ENCODE data around the gene DXO.
"Not testable (repeated sequence)": the region's sequence is repeated elsewhere in the genome, so short reads cannot be mapped to it uniquely, and the experiment has no call there.

Gene DXO

DNA sequence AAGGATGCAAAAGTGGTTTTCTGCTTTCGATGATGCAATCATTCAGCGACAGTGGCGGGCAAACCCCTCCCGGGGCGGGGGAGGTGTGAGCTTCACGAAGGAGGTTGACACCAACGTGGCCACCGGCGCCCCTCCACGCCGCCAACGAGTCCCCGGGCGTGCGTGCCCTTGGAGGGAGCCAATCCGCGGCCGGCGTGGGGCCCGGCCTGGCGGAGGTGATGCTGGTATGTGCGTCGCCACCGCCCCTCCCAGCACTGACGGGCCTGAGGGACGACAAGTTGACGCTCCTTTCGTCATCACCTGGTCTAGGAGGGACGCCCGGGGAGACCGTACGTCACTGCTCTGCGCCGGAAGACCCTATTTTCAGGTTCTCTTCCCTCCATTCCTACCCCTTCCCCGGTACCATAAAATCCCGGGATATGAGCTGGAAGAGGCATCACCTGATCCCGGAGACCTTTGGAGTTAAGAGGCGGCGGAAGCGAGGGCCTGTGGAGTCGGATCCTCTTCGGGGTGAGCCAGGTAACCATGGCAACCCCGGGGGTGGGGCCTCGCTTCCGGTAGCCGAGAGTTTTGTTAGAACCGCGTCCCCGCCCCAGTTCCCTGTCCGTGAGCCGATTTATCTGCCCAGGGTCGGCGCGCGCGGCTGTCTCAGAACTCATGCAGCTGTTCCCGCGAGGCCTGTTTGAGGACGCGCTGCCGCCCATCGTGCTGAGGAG lies at the start of gene DXO:
DXO (minus strand) TSS at position 146 of the 716 bp plus-strand sequence. CDS start 463 bp downstream, outside the sequence.
- peak; percentile 90 to 91 for DNase-seq (ENCODE audit: low read depth in 2 of 2)

DNA sequence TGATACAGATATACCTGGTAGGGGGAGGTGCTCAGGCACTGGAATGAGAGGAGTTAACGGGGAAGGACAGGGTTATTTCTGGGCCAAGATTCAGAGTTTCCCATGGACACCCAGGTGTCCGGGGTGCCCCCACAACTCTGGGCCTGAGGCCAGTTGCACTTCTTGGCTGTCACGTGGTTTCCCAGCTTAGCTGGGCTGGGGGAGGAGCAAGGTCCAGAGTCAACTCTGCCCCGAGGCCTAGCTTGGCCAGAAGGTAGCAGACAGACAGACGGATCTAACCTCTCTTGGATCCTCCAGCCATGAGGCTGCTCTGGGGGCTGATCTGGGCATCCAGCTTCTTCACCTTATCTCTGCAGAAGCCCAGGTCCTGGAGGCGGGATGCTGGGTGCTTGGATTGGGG lies 42.6 kb upstream of the DXO start, which contains the start of gene C4B:
C4B (plus strand) TSS at position 249 of the 400 bp plus-strand sequence; CDS start at position 300, 51 bp downstream.
- not testable (repeated sequence) for DNase-seq (ENCODE audit: low read depth in 2 of 2)

DNA sequence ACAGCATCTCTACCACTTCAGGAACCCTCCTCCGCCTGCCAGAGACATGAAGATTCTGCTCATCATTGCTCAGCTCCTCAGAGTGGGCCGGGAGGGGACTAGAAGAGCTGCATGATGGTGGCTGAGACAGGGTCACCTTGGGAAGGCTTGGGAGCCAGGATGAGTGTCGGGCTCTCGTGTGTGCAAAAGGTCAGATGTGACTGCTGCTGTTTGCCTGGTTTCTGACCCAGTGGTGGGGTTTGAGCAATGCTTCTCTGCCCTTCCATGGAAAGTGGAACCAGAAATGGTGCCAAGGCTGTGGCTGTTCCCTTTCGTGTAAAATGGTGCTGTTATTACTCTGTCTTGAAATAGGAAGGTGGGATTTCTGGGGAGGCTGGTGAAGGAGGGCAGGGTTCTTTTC lies 41.8 kb upstream of the DXO start:
- not testable (repeated sequence) for DNase-seq (ENCODE audit: low read depth in 2 of 2)

DNA sequence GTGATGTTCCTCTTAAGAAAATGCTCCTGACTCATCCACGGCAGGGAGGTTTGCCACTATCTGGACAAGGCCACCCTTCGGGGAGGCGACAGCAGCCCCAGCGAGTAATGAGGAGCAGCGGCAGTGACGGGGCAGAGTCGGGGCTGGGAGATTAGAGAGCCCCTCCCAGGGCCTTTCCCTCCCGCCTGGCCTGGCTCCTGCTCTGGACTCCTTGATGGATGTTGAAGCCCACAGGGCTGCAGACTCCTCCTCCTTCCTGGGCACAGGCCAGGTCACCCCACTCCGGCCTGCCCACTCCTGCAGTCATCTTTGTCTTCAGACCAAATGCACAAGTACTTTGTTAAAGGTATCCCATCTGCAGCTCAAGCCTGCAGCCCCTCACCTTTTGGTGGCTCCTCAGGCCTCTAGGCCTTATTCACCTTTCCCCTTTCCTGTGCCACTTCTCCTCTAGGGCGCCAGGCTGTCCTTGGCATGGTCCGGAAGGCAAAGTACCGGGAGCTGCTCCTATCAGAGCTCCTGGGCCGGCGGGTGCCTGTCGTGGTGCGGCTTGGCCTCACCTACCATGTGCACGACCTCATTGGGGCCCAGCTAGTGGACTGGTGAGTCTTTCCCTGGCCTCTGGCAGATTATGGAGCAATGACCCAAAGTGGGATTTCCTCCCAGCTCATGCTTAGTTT lies 41.1 kb upstream of the DXO start:
- not testable (repeated sequence) for DNase-seq (ENCODE audit: low read depth in 2 of 2)

DNA sequence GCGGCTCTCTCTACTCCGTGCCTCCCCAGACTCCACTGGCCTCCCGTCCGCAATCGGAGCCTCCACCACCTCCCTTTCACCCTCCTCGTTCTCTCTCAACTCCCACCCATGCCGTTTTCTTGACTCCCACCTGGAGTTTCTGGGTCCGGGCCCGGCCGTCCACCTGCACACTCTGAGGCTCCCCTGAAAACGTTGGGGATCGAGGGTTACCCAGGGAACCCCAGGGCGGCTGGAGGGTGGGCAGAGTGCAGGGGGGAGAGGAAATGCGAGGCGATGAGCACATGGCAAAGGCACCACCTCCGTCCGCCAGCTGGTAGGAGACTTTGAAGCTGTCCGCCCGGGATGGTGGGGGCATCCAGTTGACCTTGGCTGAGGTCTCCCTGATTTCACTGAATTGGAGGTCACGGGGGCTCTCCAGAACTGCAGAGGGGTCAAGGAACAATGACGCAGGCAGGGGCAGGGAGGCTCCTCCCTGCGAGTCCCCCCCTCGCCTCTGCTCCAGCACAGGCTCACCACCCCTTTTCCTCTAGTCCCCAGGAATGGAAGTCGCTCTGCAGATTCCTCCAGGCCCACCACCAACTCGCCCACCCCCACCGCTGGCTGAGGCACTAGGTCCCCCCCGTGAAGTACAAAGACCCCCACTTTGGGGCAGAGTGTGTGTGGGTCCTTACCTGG lies 39.1 kb upstream of the DXO start:
- DNase-seq (ENCODE audit: low read depth in 2 of 2) = not testable (repeated sequence)

DNA sequence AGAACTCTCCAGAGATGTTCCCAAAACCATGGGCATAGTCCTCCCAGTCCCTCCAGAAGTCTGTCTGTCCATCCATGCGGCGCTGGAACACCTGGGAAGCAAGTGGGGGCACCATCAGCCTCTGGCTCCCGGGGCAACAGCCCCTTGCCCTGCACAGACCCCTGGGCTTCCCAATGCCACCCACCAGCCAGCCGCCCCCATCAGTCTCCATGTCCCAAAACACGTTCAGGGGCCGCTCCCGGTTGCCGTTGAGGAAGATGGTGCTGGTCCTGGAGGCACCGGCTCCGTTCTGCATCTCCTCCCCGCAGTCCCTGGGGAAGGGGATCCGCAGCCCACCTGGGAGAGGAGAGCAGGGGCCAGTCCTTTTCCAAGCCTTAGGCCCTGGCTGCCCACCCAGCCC lies 37.6 kb upstream of the DXO start:
- DNase-seq (ENCODE audit: low read depth in 2 of 2) = not testable (repeated sequence)

DNA sequence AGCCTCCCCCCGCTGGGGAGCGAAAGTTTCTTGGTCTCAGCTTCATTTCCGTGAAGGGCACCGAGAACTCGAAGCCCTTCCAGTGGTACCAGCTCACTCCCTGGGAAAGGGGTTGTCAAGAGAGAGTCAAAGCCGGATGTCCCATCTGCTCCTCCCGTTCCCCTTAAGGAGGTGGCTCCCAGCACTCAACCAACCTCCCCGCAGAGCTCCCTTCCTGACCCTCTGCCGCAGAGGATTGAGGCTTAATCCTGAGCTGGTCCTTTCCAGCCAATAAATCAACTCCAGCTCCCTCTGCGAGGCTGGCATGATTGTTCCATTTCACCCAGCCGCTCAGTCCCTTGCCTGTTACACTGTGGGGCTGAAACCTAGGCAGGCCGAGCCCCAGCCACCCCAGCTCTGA lies 36.7 kb upstream of the DXO start:
- DNase-seq (ENCODE audit: low read depth in 2 of 2) = not testable (repeated sequence)

DNA sequence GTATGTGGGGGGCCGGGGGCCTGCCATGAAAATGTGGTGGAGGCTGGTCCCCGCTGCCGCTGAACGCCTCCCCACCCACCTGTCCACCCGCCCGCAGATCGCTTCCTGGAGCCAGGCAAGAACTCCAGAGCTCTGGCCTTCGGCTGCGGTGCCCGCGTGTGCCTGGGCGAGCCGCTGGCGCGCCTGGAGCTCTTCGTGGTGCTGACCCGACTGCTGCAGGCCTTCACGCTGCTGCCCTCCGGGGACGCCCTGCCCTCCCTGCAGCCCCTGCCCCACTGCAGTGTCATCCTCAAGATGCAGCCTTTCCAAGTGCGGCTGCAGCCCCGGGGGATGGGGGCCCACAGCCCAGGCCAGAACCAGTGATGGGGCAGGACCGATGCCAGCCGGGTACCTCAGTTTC lies 36.1 kb upstream of the DXO start:
- not testable (repeated sequence) for DNase-seq (ENCODE audit: low read depth in 2 of 2)

DNA sequence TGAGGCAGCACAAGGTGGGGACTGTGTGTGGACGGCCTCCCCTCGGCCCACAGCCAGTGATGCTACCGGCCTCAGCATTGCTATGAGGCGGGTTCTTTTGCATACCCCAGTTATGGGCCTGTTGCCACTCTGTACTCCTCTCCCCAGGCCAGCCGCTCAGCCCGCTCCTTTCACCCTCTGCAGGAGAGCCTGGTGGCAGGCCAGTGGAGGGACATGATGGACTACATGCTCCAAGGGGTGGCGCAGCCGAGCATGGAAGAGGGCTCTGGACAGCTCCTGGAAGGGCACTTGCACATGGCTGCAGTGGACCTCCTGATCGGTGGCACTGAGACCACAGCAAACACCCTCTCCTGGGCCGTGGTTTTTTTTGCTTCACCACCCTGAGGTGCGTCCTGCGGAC lies 35.1 kb upstream of the DXO start:
- not testable (repeated sequence) for DNase-seq (ENCODE audit: low read depth in 2 of 2)

DNA sequence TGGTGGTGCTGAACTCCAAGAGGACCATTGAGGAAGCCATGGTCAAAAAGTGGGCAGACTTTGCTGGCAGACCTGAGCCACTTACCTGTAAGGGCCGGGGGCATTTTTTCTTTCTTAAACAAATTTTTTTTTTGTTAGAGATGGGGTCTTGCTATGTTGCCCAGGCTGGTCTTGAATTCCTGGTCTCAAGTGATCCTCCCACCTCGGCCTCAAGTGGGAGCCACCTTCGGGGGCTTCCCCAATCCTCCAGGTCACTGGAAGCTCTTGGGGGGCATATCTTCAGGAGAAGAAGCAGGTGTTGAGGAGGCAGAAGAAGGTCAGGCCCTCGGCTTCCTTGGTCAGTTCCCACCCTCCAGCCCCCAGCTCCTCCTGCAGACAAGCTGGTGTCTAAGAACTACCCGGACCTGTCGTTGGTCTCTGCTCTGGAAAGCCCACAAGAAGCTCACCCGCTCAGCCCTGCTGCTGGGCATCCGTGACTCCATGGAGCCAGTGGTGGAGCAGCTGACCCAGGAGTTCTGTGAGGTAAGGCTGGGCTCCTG lies 34.1 kb upstream of the DXO start:
- not testable (repeated sequence) for DNase-seq (ENCODE audit: low read depth in 2 of 2)

DNA sequence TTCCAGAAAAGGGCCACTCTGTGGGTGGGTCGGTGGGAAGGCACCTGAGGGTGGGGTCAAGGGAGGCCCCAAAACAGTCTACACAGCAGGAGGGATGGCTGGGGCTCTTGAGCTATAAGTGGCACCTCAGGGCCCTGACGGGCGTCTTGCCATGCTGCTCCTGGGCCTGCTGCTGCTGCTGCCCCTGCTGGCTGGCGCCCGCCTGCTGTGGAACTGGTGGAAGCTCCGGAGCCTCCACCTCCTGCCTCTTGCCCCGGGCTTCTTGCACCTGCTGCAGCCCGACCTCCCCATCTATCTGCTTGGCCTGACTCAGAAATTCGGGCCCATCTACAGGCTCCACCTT lies 33.6 kb upstream of the DXO start:
- DNase-seq (ENCODE audit: low read depth in 2 of 2) = not testable (repeated sequence)

DNA sequence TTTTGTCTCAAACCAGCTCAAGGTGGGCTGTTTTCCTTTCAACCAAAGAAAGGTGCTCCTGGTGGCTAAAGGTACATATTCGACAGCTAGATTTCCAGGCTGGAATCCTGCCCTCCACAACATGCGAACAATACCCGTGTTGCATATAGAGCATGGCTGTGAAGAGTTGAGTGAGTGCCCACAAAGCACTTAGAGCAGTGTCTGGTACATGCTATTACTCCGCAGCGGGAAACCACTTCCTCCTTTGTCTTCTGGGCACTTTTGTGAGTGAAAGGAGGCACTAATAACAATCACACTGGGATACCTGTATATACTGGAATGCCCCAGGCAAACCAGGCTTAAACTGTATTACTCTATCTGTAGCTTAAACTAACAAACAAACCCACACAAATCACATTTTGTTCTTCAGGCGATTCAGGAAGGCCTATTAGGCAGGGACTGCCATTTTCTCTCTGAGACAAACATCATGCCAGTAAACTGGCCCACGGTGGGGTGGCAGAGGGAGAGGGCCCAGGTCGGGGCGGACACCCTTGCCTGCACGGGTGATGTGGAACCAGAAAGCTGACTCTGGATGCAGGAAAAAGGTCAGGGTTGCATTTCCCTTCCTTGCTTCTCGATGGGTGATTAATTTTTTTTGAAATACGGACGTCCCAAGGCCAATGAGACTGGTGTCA lies 33.1 kb upstream of the DXO start:
- not testable (repeated sequence) for DNase-seq (ENCODE audit: low read depth in 2 of 2)

DNA sequence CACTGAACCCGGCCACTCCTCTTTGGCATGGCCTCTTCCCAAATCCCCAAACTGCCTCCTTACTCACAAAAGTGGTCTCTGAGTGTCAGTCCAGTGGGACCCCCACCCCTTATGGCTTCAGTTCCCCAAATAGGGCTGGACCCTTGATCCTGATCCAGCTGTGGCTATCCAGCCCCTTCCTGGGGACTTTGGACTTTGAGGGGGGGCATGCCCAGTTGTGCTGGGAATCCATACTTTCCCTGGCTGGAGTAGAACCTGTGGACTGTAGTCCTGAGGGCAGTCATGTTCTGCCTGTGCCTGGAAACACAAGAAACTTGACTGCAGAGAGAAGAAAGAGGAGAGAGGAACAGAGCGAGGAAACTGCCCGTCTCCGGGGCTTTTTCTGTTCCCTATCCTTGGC lies 32.5 kb upstream of the DXO start:
- DNase-seq (ENCODE audit: low read depth in 2 of 2) = not testable (repeated sequence)

DNA sequence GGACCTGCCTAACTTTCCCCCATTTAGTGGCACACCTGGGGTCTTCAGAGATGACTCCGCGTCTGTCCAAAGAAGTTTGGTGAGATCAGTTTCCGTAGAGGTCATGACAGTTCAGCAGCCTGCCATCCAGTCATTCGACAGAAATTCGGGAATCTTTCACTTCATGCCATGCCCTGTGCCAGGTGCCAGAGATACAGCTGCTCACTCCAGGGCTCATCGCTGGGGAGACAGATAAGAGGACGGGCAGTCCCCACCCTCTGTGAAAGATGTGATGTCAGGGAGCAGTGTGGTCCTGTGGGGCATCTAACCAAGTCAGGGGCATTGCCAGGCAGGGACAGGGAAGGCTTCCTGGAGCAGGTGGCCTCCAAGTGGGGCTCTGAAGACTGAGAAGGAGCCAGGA lies 31.4 kb upstream of the DXO start:
- DNase-seq (ENCODE audit: low read depth in 2 of 2) = not testable (repeated sequence)

DNA sequence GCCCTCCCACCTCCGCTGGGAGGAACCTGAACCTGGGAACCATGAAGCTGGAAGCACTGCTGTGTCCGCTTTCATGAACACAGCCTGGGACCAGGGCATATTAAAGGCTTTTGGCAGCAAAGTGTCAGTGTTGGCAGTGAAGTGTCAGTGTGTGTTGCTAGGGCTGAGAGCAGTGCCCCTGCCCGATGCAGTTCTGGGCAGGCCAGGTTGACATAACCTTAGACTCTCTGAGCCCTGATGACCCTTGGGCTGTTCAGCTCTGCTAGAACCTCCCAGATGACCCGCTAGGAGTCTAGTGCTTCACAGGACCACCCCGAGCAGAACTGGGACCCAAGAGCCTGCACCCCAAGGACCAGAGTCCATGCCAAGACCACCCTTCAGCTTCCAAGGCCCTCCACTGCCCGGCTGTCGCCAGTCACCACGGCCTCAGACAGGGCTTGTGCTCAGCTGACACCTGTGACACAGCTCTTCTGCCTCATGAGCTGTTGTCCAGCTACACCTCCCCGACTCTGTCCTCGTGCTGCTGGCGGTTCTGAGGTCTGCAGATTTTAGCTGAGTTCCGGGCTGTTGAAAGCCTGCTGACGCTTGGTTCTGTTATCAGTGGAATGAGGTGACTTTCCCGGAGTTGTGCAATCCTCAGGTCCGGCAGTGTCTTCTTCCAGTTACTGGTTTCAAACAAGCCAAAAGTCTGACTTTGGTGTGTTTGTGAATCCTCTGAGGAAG lies 30.8 kb upstream of the DXO start:
- not testable (repeated sequence) for DNase-seq (ENCODE audit: low read depth in 2 of 2)

DNA sequence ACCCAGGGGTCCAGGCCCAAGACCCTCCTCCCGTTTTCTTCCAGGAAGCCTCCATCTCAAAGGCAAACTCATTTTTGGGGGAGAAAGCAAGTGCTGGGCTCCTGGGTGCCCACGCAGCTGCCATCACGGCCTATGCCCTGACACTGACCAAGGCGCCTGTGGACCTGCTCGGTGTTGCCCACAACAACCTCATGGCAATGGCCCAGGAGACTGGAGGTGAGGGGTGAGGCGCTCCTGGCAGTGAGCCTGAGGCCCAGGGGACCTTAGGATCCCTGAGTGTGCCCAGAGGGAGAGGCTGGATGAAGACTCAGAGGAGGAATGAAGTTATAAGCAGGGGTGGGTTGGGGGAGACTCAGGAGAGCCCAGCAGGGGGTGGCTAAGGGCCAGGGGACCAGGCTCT lies 24.4 kb upstream of the DXO start:
- DNase-seq (ENCODE audit: low read depth in 2 of 2) = not testable (repeated sequence)

DNA sequence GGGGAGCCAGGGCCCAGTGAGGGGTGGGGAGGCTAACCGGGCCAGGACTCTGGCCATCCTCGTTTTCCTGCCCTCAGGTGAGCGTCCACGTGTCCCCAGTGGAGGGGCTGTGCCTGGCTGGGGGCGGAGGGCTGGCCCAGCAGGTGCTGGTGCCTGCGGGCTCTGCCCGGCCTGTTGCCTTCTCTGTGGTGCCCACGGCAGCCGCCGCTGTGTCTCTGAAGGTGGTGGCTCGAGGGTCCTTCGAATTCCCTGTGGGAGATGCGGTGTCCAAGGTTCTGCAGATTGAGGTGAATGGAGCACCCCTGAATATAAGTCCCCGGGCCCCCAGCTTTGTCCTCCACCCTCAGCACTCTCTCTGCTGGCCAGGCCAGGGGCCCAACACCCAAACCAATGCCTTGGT lies 22.5 kb upstream of the DXO start:
- DNase-seq (ENCODE audit: low read depth in 2 of 2) = not testable (repeated sequence)

DNA sequence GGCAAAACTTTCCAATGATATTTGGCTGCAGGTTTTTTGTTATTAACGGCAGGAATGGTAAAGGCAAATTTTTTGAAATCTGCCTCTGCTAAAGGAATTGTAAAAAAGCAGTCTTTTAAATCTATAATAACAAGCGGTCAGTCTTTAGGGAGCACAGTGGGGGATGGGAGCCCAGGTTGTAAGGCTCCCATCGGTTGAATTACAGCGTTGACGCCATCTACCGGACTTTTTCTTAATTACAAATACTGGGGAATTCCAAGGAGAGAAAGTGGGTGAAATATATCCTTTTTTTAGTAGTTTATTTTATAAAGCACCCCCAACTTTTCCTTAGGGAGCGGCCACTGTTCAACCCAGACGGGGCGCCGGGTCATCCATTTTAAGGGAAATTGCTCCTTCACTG lies 17.4 kb upstream of the DXO start:
- not testable (repeated sequence) for DNase-seq (ENCODE audit: low read depth in 2 of 2)

DNA sequence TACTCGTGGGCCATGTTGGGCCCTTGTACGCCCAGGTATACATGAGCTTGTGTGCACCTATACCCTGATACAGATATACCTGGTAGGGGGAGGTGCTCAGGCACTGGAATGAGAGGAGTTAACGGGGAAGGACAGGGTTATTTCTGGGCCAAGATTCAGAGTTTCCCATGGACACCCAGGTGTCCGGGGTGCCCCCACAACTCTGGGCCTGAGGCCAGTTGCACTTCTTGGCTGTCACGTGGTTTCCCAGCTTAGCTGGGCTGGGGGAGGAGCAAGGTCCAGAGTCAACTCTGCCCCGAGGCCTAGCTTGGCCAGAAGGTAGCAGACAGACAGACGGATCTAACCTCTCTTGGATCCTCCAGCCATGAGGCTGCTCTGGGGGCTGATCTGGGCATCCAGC lies 9.8 kb upstream of the DXO start, which contains the start of gene C4A:
C4A (plus strand) TSS at position 314 of the 400 bp plus-strand sequence; CDS start at position 365, 51 bp downstream.
- DNase-seq (ENCODE audit: low read depth in 2 of 2) = not testable (repeated sequence)

DNA sequence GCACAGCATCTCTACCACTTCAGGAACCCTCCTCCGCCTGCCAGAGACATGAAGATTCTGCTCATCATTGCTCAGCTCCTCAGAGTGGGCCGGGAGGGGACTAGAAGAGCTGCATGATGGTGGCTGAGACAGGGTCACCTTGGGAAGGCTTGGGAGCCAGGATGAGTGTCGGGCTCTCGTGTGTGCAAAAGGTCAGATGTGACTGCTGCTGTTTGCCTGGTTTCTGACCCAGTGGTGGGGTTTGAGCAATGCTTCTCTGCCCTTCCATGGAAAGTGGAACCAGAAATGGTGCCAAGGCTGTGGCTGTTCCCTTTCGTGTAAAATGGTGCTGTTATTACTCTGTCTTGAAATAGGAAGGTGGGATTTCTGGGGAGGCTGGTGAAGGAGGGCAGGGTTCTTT lies 9.1 kb upstream of the DXO start:
- not testable (repeated sequence) for DNase-seq (ENCODE audit: low read depth in 2 of 2)
